Measurements from ENCODE around the gene TWF2. TPM values are rescaled to one million over a fixed set of nuclear protein-coding genes. Genes with fewer than 3 reads are reported as not detected.

TWF2 gene
- polyA plus RNA-seq, 3 donors: 141 to 199 (median 176) TPM

DNA sequence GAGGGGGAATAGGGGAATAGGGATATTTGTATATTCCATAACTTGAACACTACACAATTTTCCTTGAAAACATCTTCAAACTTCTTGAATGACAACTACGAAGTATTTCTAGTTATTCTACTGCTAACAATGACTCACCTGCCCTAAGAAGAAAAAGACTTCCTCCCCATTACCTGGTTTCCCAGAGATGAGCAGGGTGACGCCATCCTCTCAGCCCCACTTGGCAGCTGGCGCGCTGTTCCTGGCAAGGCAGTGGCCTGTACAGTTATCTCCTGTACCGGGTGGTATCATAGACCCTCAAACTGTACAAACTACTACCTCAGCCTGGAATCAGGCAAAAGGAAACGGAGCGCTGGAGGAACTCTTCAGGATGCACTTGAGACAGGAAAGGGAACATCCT is 29.1 kb upstream of the TWF2 start:
- Mint-ChIP-seq H3K27ac (peak overlapping the region in 2 of 7 donors; percentile 94 to 98), H3K27me3 (ENCODE audit: low read depth in 3 of 3) (peaks cover 0 to 1% (median 0%) of the 10 kb centered on the region in 3 donors), H3K9me3 (no peaks in the 10 kb centered on the region), H3K4me3 (no peak overlapping the region), H3K4me1 (peaks cover 51% of the 10 kb centered on the region), H3K36me3 (peaks cover 62 to 78% of the 10 kb centered on the region in 2 donors)
- TF ChIP-seq, protein P1, sequence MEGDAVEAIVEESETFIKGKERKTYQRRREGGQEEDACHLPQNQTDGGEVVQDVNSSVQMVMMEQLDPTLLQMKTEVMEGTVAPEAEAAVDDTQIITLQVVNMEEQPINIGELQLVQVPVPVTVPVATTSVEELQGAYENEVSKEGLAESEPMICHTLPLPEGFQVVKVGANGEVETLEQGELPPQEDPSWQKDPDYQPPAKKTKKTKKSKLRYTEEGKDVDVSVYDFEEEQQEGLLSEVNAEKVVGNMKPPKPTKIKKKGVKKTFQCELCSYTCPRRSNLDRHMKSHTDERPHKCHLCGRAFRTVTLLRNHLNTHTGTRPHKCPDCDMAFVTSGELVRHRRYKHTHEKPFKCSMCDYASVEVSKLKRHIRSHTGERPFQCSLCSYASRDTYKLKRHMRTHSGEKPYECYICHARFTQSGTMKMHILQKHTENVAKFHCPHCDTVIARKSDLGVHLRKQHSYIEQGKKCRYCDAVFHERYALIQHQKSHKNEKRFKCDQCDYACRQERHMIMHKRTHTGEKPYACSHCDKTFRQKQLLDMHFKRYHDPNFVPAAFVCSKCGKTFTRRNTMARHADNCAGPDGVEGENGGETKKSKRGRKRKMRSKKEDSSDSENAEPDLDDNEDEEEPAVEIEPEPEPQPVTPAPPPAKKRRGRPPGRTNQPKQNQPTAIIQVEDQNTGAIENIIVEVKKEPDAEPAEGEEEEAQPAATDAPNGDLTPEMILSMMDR (IDR thresholded peaks at IDR 0.05): no peak
- peaks cover 59 to 83% of the 10 kb centered on the region in 2 donors for H3K36me3 ChIP-seq (replicated peaks in 1 of 2; ENCODE audit: control insufficient read depth in 1 of 2, insufficient read depth in 2 of 2, low read length in 2 of 2)
- intact Hi-C loops (cut with micrococcal nuclease): no loop called here
- H3K27ac ChIP-seq (ENCODE audit: low read depth in 1 of 2, low read length in 2 of 2): peak overlapping the region in 1 of 2 donors; percentile 90
- H3K4me1 ChIP-seq (ENCODE audit: control insufficient read depth in 1 of 2, insufficient read depth in 2 of 2, low read length in 2 of 2): peaks cover 36 to 52% of the 10 kb centered on the region in 2 donors
- H3K4me3 ChIP-seq (replicated peaks in 1 of 3; ENCODE audit: low read depth in 2 of 3, low read length in 3 of 3): no peak overlapping the region
- peaks cover 98% of the 10 kb centered on the region for H4K20me1 ChIP-seq (ENCODE audit: insufficient read depth, low read length)
- H3K27me3 ChIP-seq (ENCODE audit: control insufficient read depth in 2 of 2, insufficient read depth in 2 of 2, low read length in 2 of 2): no peaks in the 10 kb centered on the region
- H2AFZ ChIP-seq (ENCODE audit: insufficient read depth, low read depth, low read length, poor library complexity, severe bottlenecking): no peak overlapping the region
- H3K79me2 ChIP-seq (ENCODE audit: insufficient read depth, low read length): peaks cover 96% of the 10 kb centered on the region
- no peaks in the 10 kb centered on the region for H3K9me3 ChIP-seq (replicated peaks in 1 of 2; ENCODE audit: control insufficient read depth in 1 of 2, insufficient read depth in 1 of 2, low read length in 2 of 2)
- H3K4me2 ChIP-seq (replicated peaks; ENCODE audit: extremely low read depth, low read length, poor library complexity, severe bottlenecking): no peak overlapping the region
- no peak overlapping the region for H3K9ac ChIP-seq (ENCODE audit: insufficient read depth, low read length, poor library complexity, severe bottlenecking)
- no peak for DNase-seq
- WGBS (ENCODE audit: insufficient coverage): 99% methylated on average over 7 of the region's 7 CpGs

DNA sequence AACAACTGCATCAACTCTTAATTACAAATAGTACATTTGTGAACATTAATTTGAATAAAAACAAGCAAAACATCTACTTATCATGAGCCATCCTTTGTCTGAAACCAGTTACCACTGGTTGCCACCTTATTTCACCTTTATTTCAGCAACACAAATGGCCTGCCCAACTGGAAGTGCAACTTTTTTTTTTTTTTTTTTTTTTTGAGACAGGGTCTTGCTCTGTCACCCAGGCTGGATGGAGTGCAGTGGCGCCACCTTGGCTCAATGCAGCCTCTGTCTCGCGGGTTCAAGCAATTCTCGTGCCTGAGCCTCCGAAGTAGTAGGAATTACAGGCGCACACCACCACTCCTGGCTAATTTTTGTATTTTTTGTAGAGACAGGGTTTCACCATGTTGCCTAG is 26.4 kb upstream of the TWF2 start:
- Histone ChIP-seq H3K27ac (ENCODE audit: low read depth in 1 of 2, low read length in 2 of 2) (no peak overlapping the region), H4K20me1 (ENCODE audit: insufficient read depth, low read length) (peaks cover 98% of the 10 kb centered on the region), H3K9me3 (replicated peaks in 1 of 2; ENCODE audit: control insufficient read depth in 1 of 2, insufficient read depth in 1 of 2, low read length in 2 of 2) (no peaks in the 10 kb centered on the region), H3K9ac (ENCODE audit: insufficient read depth, low read length, poor library complexity, severe bottlenecking) (no peak overlapping the region), H3K36me3 (replicated peaks in 1 of 2; ENCODE audit: control insufficient read depth in 1 of 2, insufficient read depth in 2 of 2, low read length in 2 of 2) (peaks cover 79 to 94% of the 10 kb centered on the region in 2 donors), H2AFZ (ENCODE audit: insufficient read depth, low read depth, low read length, poor library complexity, severe bottlenecking) (no peak overlapping the region), H3K79me2 (ENCODE audit: insufficient read depth, low read length) (peaks cover 95% of the 10 kb centered on the region), H3K4me3 (replicated peaks in 1 of 3; ENCODE audit: low read depth in 2 of 3, low read length in 3 of 3) (no peak overlapping the region), H3K4me2 (replicated peaks; ENCODE audit: extremely low read depth, low read length, poor library complexity, severe bottlenecking) (no peak overlapping the region), H3K27me3 (ENCODE audit: control insufficient read depth in 2 of 2, insufficient read depth in 2 of 2, low read length in 2 of 2) (no peaks in the 10 kb centered on the region), H3K4me1 (ENCODE audit: control insufficient read depth in 1 of 2, insufficient read depth in 2 of 2, low read length in 2 of 2) (peaks cover 21 to 25% of the 10 kb centered on the region in 2 donors)
- H3K27me3 Mint-ChIP-seq (ENCODE audit: low read depth in 3 of 3): peaks cover 0 to 1% (median 0%) of the 10 kb centered on the region in 3 donors
- H3K4me1 Mint-ChIP-seq: peaks cover 33% of the 10 kb centered on the region
- H3K36me3 Mint-ChIP-seq: peaks cover 72 to 90% of the 10 kb centered on the region in 2 donors
- H3K27ac Mint-ChIP-seq: peak overlapping the region in 1 of 7 donors; percentile 40
- intact Hi-C loops (cut with micrococcal nuclease): no loop called here
- TF ChIP-seq, protein P1 (IDR thresholded peaks at IDR 0.05): no peak
- WGBS (ENCODE audit: insufficient coverage): no CpG with 5 or more reads among the region's 6 CpGs
- no peak overlapping the region for H3K4me3 Mint-ChIP-seq
- no peaks in the 10 kb centered on the region for H3K9me3 Mint-ChIP-seq
- DNase-seq: no peak

Measured in CD14-positive monocyte (primary cell).